ENCODE data around the gene MYH7B. TPM values are rescaled to one million over a fixed set of nuclear protein-coding genes. Genes with fewer than 3 reads are reported as not detected.

The MYH7B gene
- under 1 TPM; 0.14 to 0.27 TPM for total RNA-seq

DNA sequence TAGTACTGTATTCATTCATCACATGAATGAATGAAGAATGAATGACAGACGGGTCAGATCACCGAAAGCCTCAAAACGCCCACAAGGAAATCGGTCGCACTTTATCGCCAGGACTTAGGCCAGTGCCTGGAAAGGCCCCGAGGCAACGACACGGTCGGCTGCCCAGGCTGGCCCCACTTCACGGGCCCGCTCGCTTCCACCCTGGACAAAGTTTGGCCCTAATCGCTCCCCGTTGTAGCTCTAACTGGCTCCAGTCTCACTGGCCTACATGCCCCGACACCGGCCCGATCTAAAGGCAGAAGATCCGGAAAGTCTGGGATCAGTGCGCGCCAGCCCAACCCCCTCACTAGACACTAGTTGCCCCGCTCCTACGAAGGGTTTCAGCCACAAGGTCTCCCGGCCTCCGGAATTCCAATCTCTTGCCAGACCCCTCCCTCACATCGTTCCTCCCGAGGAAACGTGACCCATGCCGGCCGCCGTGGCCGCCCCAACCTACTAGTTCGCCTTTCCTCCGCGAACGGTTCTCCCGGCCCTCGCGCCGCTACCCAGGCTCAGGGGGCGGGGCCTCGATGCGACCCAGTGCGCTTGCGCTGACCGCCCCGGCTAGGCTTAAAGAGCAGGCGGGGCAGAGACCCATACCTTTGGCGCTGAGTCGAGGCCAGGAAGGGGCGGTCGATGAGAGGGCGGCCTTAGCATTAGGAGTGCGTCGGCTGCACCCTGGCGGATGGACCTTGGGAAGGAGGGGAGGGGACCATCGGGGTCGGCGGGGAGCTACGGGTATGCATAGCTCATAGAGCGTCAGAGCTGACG is at the start of gene MYH7B, which contains the start of gene GSS:
Gene MYH7B (plus strand): TSS at position 638 of the 810 bp plus-strand sequence. CDS start 22,138 bp downstream, outside the sequence.
Gene GSS (minus strand): TSS at position 576 of the 810 bp plus-strand sequence. CDS start 3,954 bp downstream, outside the sequence.
- H3K27ac ChIP-seq: peak within 1 kb of the TSS; percentile 86 to 92
- H3K9me3 ChIP-seq: no peaks in the 10 kb centered on the region
- H3K36me3 ChIP-seq: no peaks in the 10 kb centered on the region
- H3K27me3 ChIP-seq (replicated peaks; ENCODE audit: insufficient read depth): no peaks in the 10 kb centered on the region
- DNase-seq (ENCODE audit: low spot score): peak; percentile 93
- ATAC-seq (ENCODE audit: insufficient number of reproducible peaks, low FRiP score, low read depth): peak; percentile 88
- peak within 1 kb of the TSS; percentile 95 for H3K4me3 ChIP-seq
- peaks cover 8 to 16% of the 10 kb centered on the region in 2 donors for H3K4me1 ChIP-seq (ENCODE audit: control insufficient read depth in 1 of 2, low read depth in 2 of 2)
- TF ChIP-seq, protein P1, sequence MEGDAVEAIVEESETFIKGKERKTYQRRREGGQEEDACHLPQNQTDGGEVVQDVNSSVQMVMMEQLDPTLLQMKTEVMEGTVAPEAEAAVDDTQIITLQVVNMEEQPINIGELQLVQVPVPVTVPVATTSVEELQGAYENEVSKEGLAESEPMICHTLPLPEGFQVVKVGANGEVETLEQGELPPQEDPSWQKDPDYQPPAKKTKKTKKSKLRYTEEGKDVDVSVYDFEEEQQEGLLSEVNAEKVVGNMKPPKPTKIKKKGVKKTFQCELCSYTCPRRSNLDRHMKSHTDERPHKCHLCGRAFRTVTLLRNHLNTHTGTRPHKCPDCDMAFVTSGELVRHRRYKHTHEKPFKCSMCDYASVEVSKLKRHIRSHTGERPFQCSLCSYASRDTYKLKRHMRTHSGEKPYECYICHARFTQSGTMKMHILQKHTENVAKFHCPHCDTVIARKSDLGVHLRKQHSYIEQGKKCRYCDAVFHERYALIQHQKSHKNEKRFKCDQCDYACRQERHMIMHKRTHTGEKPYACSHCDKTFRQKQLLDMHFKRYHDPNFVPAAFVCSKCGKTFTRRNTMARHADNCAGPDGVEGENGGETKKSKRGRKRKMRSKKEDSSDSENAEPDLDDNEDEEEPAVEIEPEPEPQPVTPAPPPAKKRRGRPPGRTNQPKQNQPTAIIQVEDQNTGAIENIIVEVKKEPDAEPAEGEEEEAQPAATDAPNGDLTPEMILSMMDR (IDR thresholded peaks at IDR 0.05): peak; percentile 51

DNA sequence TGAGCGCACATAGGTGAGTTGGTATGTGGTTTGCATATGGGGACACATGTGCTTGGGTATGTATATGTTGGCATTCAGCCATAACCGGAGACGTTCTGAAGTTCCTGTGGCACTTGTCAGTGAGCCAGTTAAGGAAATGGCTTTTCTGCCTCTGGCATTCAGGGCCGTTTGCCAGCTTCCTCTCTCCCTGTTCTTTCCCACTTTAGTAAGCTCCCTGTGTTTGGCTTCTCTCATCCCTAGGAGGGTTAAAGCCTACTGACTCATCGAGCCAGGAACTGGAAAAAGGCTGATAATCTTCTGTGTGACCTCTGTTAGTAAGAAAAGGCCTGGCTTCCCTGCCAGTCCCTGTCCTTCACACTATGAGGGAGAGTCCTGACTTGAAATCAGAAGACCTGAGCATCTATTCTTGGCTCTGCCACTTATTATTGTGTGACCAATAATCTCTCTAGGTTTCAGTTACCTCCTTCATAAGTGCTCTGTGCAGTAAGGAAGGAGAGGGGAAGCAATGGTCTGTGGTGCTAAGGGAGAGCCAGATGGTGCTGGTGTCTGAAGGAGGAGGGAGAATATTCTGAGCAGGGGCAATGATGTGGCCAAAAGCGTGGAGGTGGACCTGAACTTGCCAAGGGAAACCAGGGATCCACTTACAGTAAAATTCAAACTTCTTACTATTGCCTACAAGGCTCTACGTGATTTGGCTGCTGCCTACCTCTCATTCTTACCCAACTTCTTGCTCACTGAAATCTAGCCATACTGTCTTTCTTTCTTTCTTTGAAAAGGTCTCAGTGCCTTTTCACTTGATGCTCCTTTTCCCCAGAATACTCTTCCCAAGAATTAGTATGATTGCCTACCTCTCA is 47.8 kb upstream of the MYH7B start:
- Histone ChIP-seq H3K27me3 (replicated peaks; ENCODE audit: insufficient read depth) (no peaks in the 10 kb centered on the region), H3K4me1 (ENCODE audit: control insufficient read depth in 1 of 2, low read depth in 2 of 2) (peaks cover 21 to 33% of the 10 kb centered on the region in 2 donors), H3K36me3 (no peaks in the 10 kb centered on the region), H3K9me3 (no peaks in the 10 kb centered on the region), H3K27ac (peak overlapping the region; percentile 66 to 81), H3K4me3 (no peak overlapping the region)
- TF ChIP-seq, protein P1 (IDR thresholded peaks at IDR 0.05): no peak
- peak; percentile 39 for DNase-seq (ENCODE audit: low spot score)
- peak; percentile 74 for ATAC-seq (ENCODE audit: insufficient number of reproducible peaks, low FRiP score, low read depth)

DNA sequence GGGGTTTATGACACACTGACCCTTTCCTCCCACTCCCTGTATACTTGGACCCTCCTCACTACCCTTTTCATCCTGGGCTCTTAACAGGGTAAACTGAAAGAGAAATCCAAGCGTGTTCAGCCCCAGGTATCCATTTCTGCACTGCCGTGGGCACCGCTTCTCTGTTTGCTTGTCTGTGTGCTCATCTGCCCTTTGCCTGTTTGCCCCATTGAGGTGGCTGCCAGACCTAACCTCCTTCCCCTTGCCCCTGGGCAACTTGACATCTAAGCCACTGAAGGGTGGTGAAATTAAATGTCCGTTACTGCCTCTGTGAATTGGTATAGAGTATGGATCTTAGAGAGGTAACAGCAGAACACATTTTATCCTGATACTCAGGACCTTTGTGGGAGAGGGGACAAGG is 40.5 kb upstream of the MYH7B start:
- Histone ChIP-seq H3K4me1 (ENCODE audit: control insufficient read depth in 1 of 2, low read depth in 2 of 2) (peaks cover 0 to 19% of the 10 kb centered on the region in 2 donors), H3K36me3 (no peaks in the 10 kb centered on the region), H3K27me3 (replicated peaks; ENCODE audit: insufficient read depth) (no peaks in the 10 kb centered on the region), H3K9me3 (no peaks in the 10 kb centered on the region), H3K27ac (no peak overlapping the region), H3K4me3 (no peak overlapping the region)
- DNase-seq (ENCODE audit: low spot score) (no peak), ATAC-seq (ENCODE audit: insufficient number of reproducible peaks, low FRiP score, low read depth) (no peak)
- TF ChIP-seq, protein P1 (IDR thresholded peaks at IDR 0.05): no peak

DNA sequence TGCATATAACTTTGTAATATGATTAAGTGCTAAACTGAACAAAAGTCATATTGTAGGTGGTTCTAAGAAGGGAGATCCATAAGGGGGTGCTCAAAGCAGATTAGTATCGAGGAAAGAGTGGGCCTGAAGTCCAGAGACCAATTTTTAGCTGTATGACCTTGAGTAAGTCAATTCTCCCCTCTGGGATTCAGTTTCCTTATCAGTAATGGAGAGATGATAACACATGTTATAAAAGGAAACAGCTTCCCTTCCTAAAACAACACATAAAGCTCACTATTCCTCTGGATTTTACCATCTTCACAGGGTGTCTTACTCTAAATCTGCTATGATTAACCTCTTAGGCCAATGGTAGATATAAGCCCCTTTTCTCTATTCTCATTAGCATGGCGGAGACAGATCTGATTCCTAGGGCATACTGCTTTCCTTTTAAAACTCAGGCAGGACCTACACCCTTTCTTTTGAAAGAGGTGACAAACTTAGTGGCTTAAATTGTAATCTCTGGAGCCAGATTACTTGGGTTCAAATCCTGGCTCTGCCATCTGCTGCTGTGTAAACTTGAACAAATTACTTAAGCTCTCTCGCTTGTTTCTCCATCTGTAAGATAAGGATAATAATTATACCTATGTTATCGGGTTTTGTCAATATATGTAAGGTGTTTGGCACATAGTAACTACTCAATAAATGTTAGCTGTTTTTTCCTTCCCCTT is 39.8 kb upstream of the MYH7B start:
- Histone ChIP-seq H3K4me1 (ENCODE audit: control insufficient read depth in 1 of 2, low read depth in 2 of 2) (peaks cover 0 to 19% of the 10 kb centered on the region in 2 donors), H3K27ac (no peak overlapping the region), H3K36me3 (no peaks in the 10 kb centered on the region), H3K9me3 (no peaks in the 10 kb centered on the region), H3K4me3 (no peak overlapping the region), H3K27me3 (replicated peaks; ENCODE audit: insufficient read depth) (no peaks in the 10 kb centered on the region)
- DNase-seq (ENCODE audit: low spot score) (no peak), ATAC-seq (ENCODE audit: insufficient number of reproducible peaks, low FRiP score, low read depth) (no peak)
- TF ChIP-seq, protein P1 (IDR thresholded peaks at IDR 0.05): no peak
